H4 (cell line): ENCODE results near the gene ISG15. TPM values are rescaled to one million over a fixed set of nuclear protein-coding genes. Genes with fewer than 3 reads are reported as not detected.
"Not testable (repeated sequence)": the region's sequence is repeated elsewhere in the genome, so short reads cannot be mapped to it uniquely, and the experiment has no call there.

Experiments
- DNase-seq: peaks from one replicate; pipeline ENCODE4 v3.0.0-alpha.2; 2015; ENCODE audit warnings: low spot score
- total RNA-seq: library from RNA; depleted of rRNA; stranded (reverse); fragments of >200 nt; shearing (Covaris generic); gene quantifications from 2 replicates; pipeline ENCODE4 v1.2.3, GENCODE V29; 2014

The ISG15 gene
- total RNA-seq, 1 experiment from 2014 or later, result 353 TPM

GRCh38 chr1:1011396-1011949, 1.8 kb upstream of the ISG15 start:
- no peak for DNase-seq

DNA sequence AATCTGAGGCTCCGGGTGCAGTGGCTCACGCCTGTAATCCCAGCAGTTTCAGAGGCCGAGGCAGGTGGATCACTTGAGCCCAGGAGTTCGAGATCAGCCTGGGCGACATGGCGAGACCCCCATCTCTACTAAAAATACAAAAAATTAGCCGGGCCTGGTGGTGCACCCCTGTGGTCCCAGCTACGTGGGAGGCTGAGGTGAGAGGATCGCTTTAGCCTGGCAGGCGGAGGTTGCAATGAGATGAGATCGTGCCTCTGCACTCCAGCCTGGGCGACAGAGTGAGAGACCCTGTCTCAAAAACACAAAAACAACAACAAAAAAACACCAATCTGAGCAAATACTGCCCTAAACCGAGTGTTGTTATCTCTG, 577 bp upstream of the ISG15 start:
- DNase-seq, result not testable (repeated sequence)

- DNase-seq, result no peak
Observed at GRCh38 chr1:1013922-1014648, 788 bp downstream of the ISG15 start.

DNA sequence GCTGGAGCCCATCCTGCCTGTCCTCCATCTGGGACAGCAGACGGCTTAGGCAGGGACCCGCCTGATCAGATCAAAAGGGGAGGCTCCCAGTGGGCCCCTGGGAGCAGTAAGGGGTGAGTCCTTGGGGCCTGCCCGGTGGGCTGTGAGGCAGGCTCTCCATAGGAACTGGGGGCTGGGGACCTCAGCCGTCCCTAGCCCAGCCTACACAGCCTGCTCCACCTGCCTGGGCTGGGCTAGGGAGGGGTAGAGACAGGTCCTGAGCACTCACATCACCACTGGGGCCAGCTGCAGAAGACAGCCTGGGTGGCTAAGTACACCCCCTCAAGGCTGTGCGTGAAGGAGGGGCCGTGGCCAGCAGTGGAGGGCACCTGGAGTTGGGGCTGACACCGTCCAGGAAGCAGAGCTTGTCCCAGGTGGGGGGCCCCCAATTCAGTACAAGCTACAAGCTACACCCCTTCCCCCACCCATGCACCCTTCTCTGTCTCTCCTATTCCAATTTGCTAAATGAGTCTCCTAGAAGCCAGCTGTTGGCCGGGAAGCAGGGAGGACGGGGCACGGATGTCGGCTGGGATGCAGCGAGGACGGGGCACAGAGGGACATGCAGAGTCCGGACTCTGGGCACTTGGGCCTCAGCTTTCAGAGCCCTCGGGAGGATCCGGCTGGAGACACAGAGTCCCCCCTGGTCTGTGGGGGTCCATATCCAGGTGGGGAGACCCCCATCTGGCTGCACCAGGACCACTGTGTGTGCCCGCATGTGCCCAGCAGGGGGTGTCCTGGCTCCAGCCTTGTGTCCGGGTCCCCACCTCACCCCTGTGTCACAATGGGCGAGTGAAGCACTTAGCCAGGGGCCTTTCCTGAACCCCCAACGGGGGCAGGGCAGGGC, 1.7 kb downstream of the ISG15 start:
- no peak for DNase-seq

- DNase-seq, result not testable (repeated sequence)
Observed at GRCh38 chr1:1017397-1018320, 4.4 kb downstream of the ISG15 start.

DNA sequence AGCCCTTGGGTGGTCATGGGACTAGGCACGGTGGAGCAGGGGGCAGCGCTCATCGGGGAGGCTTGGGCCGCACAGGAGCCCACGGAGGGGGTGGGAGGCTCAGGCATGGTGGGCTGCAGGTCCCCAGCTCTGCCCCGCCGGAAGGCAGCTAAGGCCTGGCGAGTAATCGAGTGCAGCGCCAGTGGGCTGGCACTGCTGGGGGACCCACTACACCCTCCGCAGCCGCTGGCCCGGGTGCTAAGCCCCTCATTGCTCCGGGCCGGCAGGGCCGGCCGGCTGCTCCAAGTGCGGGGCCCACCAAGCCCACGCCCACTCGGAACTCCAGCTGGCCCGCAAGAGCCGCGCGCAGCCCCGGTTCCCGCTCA, 5.0 kb downstream of the ISG15 start:
- DNase-seq, result not testable (repeated sequence)

GRCh38 chr1:1019122-1019999, 6.1 kb downstream of the ISG15 start:
- peak; percentile 67 for DNase-seq

- DNase-seq, result no peak
Observed at GRCh38 chr1:1020000-1020404, 6.7 kb downstream of the ISG15 start, which contains the start of gene AGRN. TSS of gene AGRN (plus strand) at chr1:1020120. CDS start at chr1:1020173, 53 bp downstream.

GRCh38 chr1:1020415-1021009, 7.2 kb downstream of the ISG15 start:
- DNase-seq, result no peak

DNA sequence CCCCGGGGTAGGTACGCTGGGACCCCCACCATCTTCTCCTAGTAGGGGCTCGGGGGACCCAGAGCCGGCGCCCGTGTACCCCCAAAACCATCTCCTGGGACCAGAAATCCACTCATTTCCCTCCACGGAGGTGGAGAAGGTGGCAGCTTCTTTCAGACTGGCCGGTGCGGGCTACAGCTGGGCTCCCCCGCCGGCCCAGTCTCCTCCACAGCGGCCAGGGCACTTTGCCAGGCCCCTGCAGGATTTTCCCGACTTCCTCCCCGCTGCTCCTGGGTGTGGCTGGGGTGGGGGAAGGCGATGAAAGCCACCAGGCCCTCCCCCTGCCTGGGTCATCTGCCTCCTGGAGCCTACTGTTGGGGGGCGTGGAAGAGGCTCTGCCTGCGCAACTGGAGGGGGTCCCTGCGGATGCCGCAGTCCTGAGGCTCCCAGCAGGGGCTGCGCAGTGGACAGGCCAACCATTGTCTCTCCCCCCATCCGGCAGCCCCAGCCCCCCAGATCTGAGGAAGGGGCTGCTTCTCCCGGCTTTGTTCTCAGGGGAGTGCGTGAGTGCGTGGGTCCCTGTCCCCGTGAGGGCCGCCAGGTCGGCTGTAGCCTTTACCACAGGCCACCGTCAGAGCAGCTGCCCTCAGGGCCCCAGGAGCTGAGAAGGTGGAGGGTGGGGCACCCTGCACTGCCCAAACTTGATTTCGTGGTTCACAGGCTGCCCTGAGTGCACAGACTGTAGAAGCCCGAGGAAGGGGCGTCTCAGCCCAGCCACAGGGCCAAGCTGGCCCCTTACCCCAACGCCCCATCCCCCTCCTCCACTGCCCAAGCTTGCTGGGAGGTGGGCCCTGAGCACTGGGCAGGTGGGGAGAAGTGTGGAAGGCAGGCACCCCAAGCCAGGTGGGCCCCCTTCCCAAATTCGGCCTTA, 8.0 kb downstream of the ISG15 start:
- DNase-seq, result peak; percentile 79

DNA sequence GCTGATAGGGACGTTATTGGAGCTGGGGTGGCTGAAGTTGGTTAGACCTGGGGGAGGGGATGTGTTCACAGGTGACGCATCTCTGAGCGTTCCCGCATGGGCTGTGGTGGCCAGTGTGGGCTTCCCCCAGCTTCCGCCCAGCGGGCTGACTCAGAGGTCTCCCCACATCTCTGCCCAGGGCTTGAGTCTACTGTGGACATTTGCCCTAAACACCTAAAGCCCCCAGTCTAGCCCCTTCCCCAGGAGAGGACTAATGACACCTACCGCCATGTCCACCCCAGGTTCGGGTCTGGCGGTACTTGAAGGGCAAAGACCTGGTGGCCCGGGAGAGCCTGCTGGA, 8.6 kb downstream of the ISG15 start:
- no peak for DNase-seq

DNA sequence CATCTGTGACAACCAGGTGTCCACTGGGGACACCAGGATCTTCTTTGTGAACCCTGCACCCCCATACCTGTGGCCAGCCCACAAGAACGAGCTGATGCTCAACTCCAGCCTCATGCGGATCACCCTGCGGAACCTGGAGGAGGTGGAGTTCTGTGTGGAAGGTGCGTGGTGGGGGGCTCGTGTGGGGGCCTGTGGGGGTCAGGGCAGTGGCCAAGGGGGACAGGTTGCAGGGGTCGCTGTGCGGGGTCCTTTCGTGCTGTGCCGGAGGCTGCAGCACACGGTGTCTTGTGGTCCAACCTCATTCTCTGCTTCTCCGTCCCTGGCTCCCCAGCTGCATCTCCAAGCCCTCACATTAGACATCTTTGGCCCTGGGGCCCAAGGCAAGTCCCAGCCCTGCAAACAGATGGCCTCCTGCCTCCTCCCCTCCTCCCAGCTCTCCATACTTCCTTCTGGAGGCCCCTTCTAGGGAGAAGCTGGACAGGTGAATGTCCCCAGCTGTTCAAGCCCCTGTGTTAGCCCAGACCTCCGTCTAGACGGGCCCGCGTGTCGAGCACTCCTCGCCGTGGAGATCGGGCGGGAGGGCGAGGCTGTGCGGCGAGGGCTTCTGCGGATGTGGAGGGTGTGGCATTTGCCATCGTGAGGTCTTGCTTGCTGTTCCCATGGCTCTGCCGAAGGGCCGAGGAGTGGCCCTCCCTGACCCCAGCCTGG, 9.2 kb downstream of the ISG15 start:
- no peak for DNase-seq

GRCh38 chr1:1023700-1024099, 10.4 kb downstream of the ISG15 start:
- DNase-seq, result no peak

DNA sequence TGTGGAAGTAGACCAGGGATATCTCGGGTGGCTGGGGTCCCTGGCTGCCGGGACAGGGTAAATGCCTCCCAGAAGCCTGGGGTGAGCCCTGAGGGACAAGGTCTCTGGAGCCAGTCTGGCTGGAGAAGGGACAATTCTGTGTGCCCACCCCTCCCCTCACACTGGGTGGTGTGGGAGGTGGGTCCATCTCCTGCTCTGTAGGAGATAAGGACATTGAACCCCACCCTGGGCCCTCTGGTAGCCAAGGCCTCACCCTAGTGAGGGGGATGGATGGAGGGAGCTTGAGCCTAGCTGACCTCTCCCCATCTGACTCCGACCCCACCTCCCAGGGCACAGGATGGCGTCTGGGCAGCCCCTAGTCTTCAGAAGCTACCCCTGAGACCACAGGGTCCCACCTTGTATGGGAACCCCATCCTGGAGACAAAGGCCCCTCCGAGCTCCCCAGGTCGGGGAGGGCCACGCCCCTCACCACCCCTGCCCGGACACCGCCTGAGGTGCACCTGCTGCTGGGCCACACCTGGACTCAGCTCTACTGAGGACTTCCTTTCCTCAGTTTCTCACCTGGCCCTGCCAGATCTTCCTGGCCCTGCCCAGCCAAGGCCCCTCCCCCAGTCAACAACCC, 11.0 kb downstream of the ISG15 start:
- DNase-seq, result no peak

GRCh38 chr1:1024771-1025699, 11.7 kb downstream of the ISG15 start:
- DNase-seq, result no peak

- DNase-seq, result no peak
Observed at GRCh38 chr1:1025730-1026129, 12.4 kb downstream of the ISG15 start.
